HG03457 (cell line): ENCODE results near the gene NCAM2.

ENCODE experiments used
- ATAC-seq: cut with Tn5 transposase; IDR thresholded peaks from one replicate; pipeline ENCODE4 v1.9.1; 2021; ENCODE audit warnings: moderate number of reproducible peaks; ENCODE audit not compliant: unreplicated experiment

The NCAM2 gene

GRCh38 chr21:21406921-21407320 is 408.7 kb downstream of the NCAM2 start:
- ATAC-seq, result no peak

GRCh38 chr21:21412096-21412495 is 413.9 kb downstream of the NCAM2 start:
- ATAC-seq, result no peak

- ATAC-seq, result no peak
These were observed 417.5 kb downstream of the NCAM2 start for GRCh38 chr21:21415741-21416140.

GRCh38 chr21:21434944-21435343 is 436.7 kb downstream of the NCAM2 start:
- no peak for ATAC-seq

GRCh38 chr21:21436012-21436534 is 437.9 kb downstream of the NCAM2 start:
- ATAC-seq, result no peak

- ATAC-seq, result no peak
These were observed 441.6 kb downstream of the NCAM2 start for GRCh38 chr21:21439761-21440160.

GRCh38 chr21:21457077-21457476 is 458.9 kb downstream of the NCAM2 start:
- ATAC-seq, result no peak

GRCh38 chr21:21458124-21458631 is 460.0 kb downstream of the NCAM2 start:
- no peak for ATAC-seq

- ATAC-seq, result no peak
These were observed 462.8 kb downstream of the NCAM2 start for GRCh38 chr21:21460979-21461378.

GRCh38 chr21:21463456-21463855 is 465.2 kb downstream of the NCAM2 start:
- ATAC-seq, result no peak

- ATAC-seq, result no peak
These were observed 466.5 kb downstream of the NCAM2 start for GRCh38 chr21:21464684-21465083.

- ATAC-seq, result no peak
These were observed 468.5 kb downstream of the NCAM2 start for GRCh38 chr21:21466752-21467151.

GRCh38 chr21:21468003-21468402 is 469.8 kb downstream of the NCAM2 start:
- no peak for ATAC-seq

GRCh38 chr21:21481239-21481638 is 483.0 kb downstream of the NCAM2 start:
- ATAC-seq, result no peak

- ATAC-seq, result no peak
These were observed 510.6 kb downstream of the NCAM2 start for GRCh38 chr21:21508859-21509258.

GRCh38 chr21:21530680-21531079 is 532.5 kb downstream of the NCAM2 start:
- no peak for ATAC-seq

- no peak for ATAC-seq
These were observed 549.3 kb downstream of the NCAM2 start for GRCh38 chr21:21547368-21547953.

- ATAC-seq, result no peak
These were observed 561.3 kb downstream of the NCAM2 start for GRCh38 chr21:21559285-21560045.
